HepG2 (cell line): ENCODE data around the gene TP53TG5. TPM values are rescaled to one million over a fixed set of nuclear protein-coding genes. Genes with fewer than 3 reads are reported as not detected.

Experiments
- CHD4 ChIP-seq: fragments of 200-600 bp; sonication (generic); IDR thresholded peaks from 2 replicates; pipeline ENCODE4 v1.7.0; 2017; ENCODE audit warnings: mild to moderate bottlenecking, low read length, borderline replicate concordance
- E2F2 ChIP-seq: sonication (generic); formaldehyde crosslinking; IDR thresholded peaks from 2 replicates; pipeline ENCODE4 v1.4.0; 2020; ENCODE audit warnings: missing genetic modification reagents, borderline replicate concordance
- EED ChIP-seq: sonication (generic); formaldehyde crosslinking; IDR thresholded peaks from 2 replicates; pipeline ENCODE4 v1.5.0; 2020; ENCODE audit warnings: mild to moderate bottlenecking, missing genetic modification reagents
- FOXK1 ChIP-seq: sonication (generic); formaldehyde crosslinking; IDR thresholded peaks from 2 replicates; pipeline ENCODE4 v1.4.0; 2020; ENCODE audit warnings: low read depth, missing genetic modification reagents, borderline replicate concordance
- HNRNPH1 ChIP-seq: fragments of 200-400 bp; formaldehyde crosslinking; optimal IDR thresholded peaks from 2 replicates; pipeline ENCODE3; 2017; ENCODE audit warnings: mild to moderate bottlenecking, low read depth, low read length
- MEF2D ChIP-seq: sonication (generic); formaldehyde crosslinking; IDR thresholded peaks from 2 replicates; pipeline ENCODE4 v1.5.1; 2020; ENCODE audit warnings: mild to moderate bottlenecking, missing genetic modification reagents
- PHF8 ChIP-seq: sonication (generic); formaldehyde crosslinking; IDR thresholded peaks from 2 replicates; pipeline ENCODE4 v1.5.0; 2020; ENCODE audit warnings: missing genetic modification reagents
- PLRG1 ChIP-seq: fragments of 450-650 bp; conservative IDR thresholded peaks from 2 replicates; pipeline ENCODE4 v1.6.1; 2016
- PTBP1 ChIP-seq: fragments of 200-400 bp; formaldehyde crosslinking; IDR thresholded peaks from 2 replicates; pipeline ENCODE4 v1.6.1; 2018; ENCODE audit warnings: low read length, low read depth; ENCODE audit not compliant: poor library complexity, severe bottlenecking
- RAD51 ChIP-seq: fragments of 450-650 bp; IDR thresholded peaks from 2 replicates; pipeline ENCODE4 v1.6.1; 2016; ENCODE audit warnings: borderline replicate concordance
- THAP11 ChIP-seq: IDR thresholded peaks from 2 replicates; pipeline ENCODE4 v1.6.1; 2016; ENCODE audit warnings: missing biosample characterization, missing genetic modification reagents
- TOE1 ChIP-seq: sonication (generic); formaldehyde crosslinking; IDR thresholded peaks from 2 replicates; pipeline ENCODE4 v1.4.0; 2020; ENCODE audit warnings: mild to moderate bottlenecking, missing genetic modification reagents
- YEATS2 ChIP-seq: sonication (generic); formaldehyde crosslinking; IDR thresholded peaks from 2 replicates; pipeline ENCODE4 v1.4.0; 2020; ENCODE audit warnings: missing genetic modification reagents, borderline replicate concordance
- ZFP1 ChIP-seq: IDR thresholded peaks from 2 replicates; pipeline ENCODE4 v1.6.1; 2016
- ZNF138 ChIP-seq: sonication (generic); formaldehyde crosslinking; IDR thresholded peaks from 2 replicates; pipeline ENCODE4 v1.5.0; 2020; ENCODE audit warnings: mild to moderate bottlenecking, low read depth, missing genetic modification reagents
- ZNF557 ChIP-seq: sonication (generic); formaldehyde crosslinking; IDR thresholded peaks from 2 replicates; pipeline ENCODE4 v1.4.0; 2020; ENCODE audit warnings: missing genetic modification reagents
- ZNF564 ChIP-seq: sonication (generic); formaldehyde crosslinking; IDR thresholded peaks from 2 replicates; pipeline ENCODE4 v1.8.1; 2023; ENCODE audit warnings: mild to moderate bottlenecking, missing genetic modification reagents
- ZNF605 ChIP-seq: sonication (generic); formaldehyde crosslinking; IDR thresholded peaks from 2 replicates; pipeline ENCODE4 v1.8.0; 2022; ENCODE audit warnings: mild to moderate bottlenecking, missing genetic modification reagents
- ZNF678 ChIP-seq: sonication (generic); formaldehyde crosslinking; IDR thresholded peaks from 2 replicates; pipeline ENCODE4 v1.4.0; 2020; ENCODE audit warnings: mild to moderate bottlenecking, missing genetic modification reagents
- ZNF749 ChIP-seq: sonication (generic); formaldehyde crosslinking; IDR thresholded peaks from 2 replicates; pipeline ENCODE4 v1.8.0; 2022; ENCODE audit warnings: mild to moderate bottlenecking, missing genetic modification reagents, moderate library complexity, borderline replicate concordance
- ZNF841 ChIP-seq: sonication (generic); formaldehyde crosslinking; IDR thresholded peaks from 2 replicates; pipeline ENCODE4 v1.8.1; 2023; ENCODE audit warnings: missing genetic modification reagents, borderline replicate concordance
- polyA plus RNA-seq, 8 experiments: library from polyadenylated mRNA; depleted of rRNA in 3 of 8; stranded (reverse) in 7 of 8; unstranded in 1 of 8; fragments of >200 nt; fragmentation: Illumina TruSeq in 4 of 8; extraction: Trizol in 4 of 8; gene quantifications; 2 replicates each; pipeline versions ENCODE4 v1.2.1 to v1.2.3, GENCODE V29; 2011 to 2016; ENCODE audit warnings: low read depth in 4 of 8, missing spikeins in 1 of 8, mixed read lengths in 1 of 8; ENCODE audit not compliant: insufficient read depth in 1 of 8
- total RNA-seq, 5 experiments: library from RNA; depleted of rRNA; stranded (reverse); fragments of >200 nt; fragmentation: Illumina TruSeq; extraction: Trizol; gene quantifications; 2 replicates each; pipeline ENCODE4 v1.2.3, GENCODE V29; 2016; ENCODE audit warnings: low read depth in 1 of 5
- TF ChIP-seq, protein P1 (sequence below): IDR thresholded peaks from 2 replicates; pipeline ENCODE4 v1.6.1; 2016; ENCODE audit warnings: missing compliant biosample characterization, missing genetic modification reagents, borderline replicate concordance
- TF ChIP-seq, protein P2 (sequence below): sonication (generic); formaldehyde crosslinking; IDR thresholded peaks from 2 replicates; pipeline ENCODE4 v1.5.0; 2020; ENCODE audit warnings: missing genetic modification reagents
- TF ChIP-seq, protein P3 (sequence below): sonication (generic); formaldehyde crosslinking; IDR thresholded peaks from 2 replicates; pipeline ENCODE4 v1.4.0; 2020; ENCODE audit warnings: missing genetic modification reagents

Gene TP53TG5
- total and polyA plus RNA-seq, 2 of the 13 experiments (the other 11 are each of a cell fraction or from before 2014, with no cell fraction given) = 0.11 TPM; not detected in 1

DNA sequence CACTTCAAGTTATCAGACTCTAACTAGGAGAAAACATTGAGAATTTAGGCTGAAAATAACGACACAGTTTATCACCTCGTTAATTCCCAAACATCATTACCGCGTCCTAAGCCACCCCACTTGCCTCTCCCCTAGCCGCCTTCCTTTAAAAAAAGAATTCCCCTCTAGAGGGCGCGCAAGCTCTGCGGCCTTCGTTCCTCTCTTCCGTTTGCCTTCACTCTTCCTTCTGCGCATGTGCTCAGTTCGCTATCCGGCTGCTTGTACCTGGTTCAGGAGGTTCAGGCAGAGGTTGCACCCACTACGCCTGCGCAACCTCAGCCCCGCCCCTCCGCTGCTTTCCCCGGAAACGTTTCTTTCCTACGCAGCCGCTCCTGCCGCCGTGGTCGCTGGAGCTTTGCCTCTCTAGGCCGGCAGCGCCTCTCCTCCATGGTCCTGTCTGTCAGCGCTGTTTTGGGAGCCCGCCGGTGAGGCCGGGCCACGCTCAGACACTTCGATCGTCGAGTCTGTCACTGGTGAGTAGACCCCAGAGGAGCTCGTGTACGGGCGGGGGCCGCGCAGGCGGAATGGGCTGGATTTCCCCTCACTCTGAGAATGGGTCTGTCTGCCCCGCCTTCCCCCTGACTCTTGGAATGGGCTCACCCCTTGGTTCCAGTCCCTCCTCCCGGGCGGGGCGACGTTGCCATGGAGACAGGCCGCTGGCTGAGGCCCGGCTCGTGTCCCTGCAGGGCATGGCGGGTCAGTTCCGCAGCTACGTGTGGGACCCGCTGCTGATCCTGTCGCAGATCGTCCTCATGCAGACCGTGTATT lies 15.1 kb downstream of the TP53TG5 start, which contains the start of gene SYS1 (continued):
- TF ChIP-seq, protein P1, sequence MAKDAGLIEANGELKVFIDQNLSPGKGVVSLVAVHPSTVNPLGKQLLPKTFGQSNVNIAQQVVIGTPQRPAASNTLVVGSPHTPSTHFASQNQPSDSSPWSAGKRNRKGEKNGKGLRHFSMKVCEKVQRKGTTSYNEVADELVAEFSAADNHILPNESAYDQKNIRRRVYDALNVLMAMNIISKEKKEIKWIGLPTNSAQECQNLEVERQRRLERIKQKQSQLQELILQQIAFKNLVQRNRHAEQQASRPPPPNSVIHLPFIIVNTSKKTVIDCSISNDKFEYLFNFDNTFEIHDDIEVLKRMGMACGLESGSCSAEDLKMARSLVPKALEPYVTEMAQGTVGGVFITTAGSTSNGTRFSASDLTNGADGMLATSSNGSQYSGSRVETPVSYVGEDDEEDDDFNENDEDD (CRISPR knock-in tag) = peak; percentile 56; the same call in 1 of the 2 replicates
- TF ChIP-seq ZNF557 (CRISPR knock-in tag) (peak; percentile 66; the same call in 1 of the 2 replicates), RAD51 (no peak), PHF8 (CRISPR knock-in tag) (peak; percentile 100), TOE1 (no peak), PLRG1 (no peak), EED (CRISPR knock-in tag) (peak; percentile 89), THAP11 (CRISPR knock-in tag) (peak; percentile 96), YEATS2 (CRISPR knock-in tag) (peak; percentile 97), ZNF605 (CRISPR knock-in tag) (peak; percentile 92), HNRNPH1 (no peak), FOXK1 (CRISPR knock-in tag) (peak; percentile 95; the same call in 1 of the 2 replicates), ZFP1 (CRISPR knock-in tag) (peak; percentile 82), PTBP1 (peak; percentile 81), ZNF749 (peak; percentile 97), ZNF564 (CRISPR knock-in tag) (peak; percentile 56; the same call in 1 of the 2 replicates), CHD4 (peak; percentile 81; the same call in 1 of the 2 replicates), ZNF841 (CRISPR knock-in tag) (no peak), E2F2 (CRISPR knock-in tag) (peak; percentile 48; the same call in 1 of the 2 replicates), ZNF678 (CRISPR knock-in tag) (peak; percentile 63), ZNF138 (CRISPR knock-in tag) (peak; percentile 78; the same call in 1 of the 2 replicates), MEF2D (CRISPR knock-in tag) (peak; percentile 96)
- TF ChIP-seq, protein P2, sequence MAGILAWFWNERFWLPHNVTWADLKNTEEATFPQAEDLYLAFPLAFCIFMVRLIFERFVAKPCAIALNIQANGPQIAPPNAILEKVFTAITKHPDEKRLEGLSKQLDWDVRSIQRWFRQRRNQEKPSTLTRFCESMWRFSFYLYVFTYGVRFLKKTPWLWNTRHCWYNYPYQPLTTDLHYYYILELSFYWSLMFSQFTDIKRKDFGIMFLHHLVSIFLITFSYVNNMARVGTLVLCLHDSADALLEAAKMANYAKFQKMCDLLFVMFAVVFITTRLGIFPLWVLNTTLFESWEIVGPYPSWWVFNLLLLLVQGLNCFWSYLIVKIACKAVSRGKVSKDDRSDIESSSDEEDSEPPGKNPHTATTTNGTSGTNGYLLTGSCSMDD (CRISPR knock-in tag) = peak; percentile 91; the same call in 1 of the 2 replicates
- TF ChIP-seq, protein P3, sequence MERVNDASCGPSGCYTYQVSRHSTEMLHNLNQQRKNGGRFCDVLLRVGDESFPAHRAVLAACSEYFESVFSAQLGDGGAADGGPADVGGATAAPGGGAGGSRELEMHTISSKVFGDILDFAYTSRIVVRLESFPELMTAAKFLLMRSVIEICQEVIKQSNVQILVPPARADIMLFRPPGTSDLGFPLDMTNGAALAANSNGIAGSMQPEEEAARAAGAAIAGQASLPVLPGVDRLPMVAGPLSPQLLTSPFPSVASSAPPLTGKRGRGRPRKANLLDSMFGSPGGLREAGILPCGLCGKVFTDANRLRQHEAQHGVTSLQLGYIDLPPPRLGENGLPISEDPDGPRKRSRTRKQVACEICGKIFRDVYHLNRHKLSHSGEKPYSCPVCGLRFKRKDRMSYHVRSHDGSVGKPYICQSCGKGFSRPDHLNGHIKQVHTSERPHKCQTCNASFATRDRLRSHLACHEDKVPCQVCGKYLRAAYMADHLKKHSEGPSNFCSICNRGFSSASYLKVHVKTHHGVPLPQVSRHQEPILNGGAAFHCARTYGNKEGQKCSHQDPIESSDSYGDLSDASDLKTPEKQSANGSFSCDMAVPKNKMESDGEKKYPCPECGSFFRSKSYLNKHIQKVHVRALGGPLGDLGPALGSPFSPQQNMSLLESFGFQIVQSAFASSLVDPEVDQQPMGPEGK = peak; percentile 88
